ENCODE results near the gene ZNF93.
"Not testable (repeated sequence)": the region's sequence is repeated elsewhere in the genome, so short reads cannot be mapped to it uniquely, and the experiment has no call there.

The ZNF93 gene

DNA sequence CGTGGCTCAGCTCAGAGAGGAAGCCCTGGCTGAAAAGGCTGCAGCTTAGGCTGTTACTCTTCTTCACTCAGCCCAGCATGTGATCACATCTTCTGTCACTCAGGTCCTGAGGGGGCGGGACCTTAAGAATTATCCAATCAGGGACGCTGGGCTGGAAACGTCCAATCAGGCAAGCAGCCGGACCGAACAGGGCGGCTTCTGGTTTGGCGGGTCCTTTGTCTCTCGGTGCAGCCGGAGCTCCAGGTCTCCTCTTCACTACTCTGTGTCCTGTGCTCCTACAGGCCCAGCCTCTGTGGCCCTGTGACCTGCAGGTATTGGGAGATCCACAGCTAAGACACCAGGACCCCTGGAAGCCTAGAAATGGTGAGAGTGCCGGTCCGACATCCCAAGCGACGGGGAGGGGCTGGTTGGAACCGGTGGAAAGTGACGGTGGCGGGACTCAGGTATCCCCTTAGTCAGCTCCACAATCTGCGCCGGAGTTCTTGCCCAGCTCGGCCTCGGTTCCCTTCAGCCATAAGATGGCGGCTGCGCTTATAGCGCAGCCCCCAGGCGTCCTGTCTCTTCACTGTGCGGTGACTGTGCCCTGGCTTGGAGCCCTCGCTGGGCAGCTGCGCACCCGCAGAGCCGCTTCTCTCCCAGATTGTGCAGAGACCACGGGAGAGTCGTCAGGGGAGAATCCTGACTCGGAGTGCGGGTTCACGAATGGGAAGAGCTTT lies at the start of gene ZNF93:
Gene ZNF93, plus strand, starts transcription at position 218 of the 716 bp plus-strand sequence. Its CDS starts 143 bp downstream, at position 361.
- in situ Hi-C loops (cut with MboI; ENCODE audit: low sequenced_read_pairs) = no loop called here

GRCh38 chr19:19851740-19852139 lies 49.0 kb upstream of the ZNF93 start:
- H3K4me1 ChIP-seq; in situ Hi-C loops (cut with MboI; ENCODE audit: low sequenced_read_pairs); DNase-seq (ENCODE audit: low spot score in 2 of 2); H3K4me3 ChIP-seq; H3K9me3 ChIP-seq; H3K27me3 ChIP-seq (ENCODE audit: low read depth); H3K36me3 ChIP-seq (replicated peaks): not testable (repeated sequence)

More for the DNA sequence above, at the start of gene ZNF93:
- no peak within 1 kb of the TSS for H3K4me3 ChIP-seq
- H3K4me1 ChIP-seq = no peaks in the 10 kb centered on the region
- DNase-seq (ENCODE audit: low spot score in 2 of 2) = no peak
- no peaks in the 10 kb centered on the region for H3K9me3 ChIP-seq
- no peaks in the 10 kb centered on the region for H3K27me3 ChIP-seq (ENCODE audit: low read depth)
- H3K36me3 ChIP-seq (replicated peaks) = no peaks in the 10 kb centered on the region

DNA sequence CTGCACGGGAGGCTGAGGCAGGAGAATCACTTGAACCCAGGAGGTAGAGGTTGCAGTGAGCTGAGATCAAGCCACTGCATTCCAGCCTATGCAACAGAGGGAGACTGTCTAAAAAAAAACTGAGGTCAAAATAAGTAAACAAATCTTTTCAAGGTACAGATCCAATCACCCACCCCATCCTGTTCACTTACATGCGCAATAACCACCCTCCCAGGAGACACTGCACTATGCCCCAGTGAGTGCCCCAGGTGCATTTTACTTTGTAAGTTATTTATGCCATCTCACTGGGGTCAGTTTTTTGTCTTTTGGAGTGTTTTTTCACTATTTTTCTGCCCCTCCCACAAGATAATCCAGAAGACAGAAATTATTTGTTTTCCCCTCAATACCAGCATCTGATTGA lies 42.0 kb upstream of the ZNF93 start:
- no peak overlapping the region for H3K4me3 ChIP-seq
- no peaks in the 10 kb centered on the region for H3K27me3 ChIP-seq (ENCODE audit: low read depth)
- no peaks in the 10 kb centered on the region for H3K4me1 ChIP-seq
- in situ Hi-C loops (cut with MboI; ENCODE audit: low sequenced_read_pairs) = no loop called here
- no peak for DNase-seq (ENCODE audit: low spot score in 2 of 2)
- H3K9me3 ChIP-seq = no peaks in the 10 kb centered on the region
- H3K36me3 ChIP-seq (replicated peaks) = no peaks in the 10 kb centered on the region

DNA sequence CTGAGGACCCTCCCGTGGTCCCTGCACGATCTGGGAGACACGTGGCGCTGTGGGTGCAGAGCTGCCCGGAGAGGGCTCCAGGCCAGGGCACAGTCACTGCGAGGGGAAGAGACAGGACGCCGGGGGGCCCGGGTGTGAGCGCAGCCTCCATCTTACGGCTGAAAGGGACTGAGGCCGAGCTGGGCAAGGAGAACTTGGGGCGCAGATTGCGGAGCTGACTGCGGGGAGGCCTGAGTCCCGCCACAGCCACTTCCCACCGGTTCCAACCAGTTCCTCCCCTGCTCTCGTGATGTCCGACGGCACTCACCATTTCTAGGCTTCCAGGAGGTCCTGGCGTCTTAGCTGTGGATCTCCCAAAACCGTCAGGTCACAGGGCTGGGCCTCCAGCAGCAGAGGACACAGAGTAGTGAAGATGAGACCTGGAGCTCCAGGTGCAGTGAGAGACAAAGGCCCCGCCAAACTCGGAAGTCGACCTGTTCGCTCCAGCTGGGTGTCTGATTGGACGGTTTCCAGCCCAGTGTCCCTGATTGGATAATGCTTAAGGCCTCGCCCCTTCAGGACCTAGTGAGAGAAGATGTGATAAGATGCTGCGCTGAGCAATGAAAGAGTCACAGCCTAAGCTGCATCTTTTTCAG lies 39.9 kb upstream of the ZNF93 start:
- Histone ChIP-seq H3K27me3 (ENCODE audit: low read depth) (no peaks in the 10 kb centered on the region), H3K4me1 (no peaks in the 10 kb centered on the region), H3K36me3 (replicated peaks) (no peaks in the 10 kb centered on the region), H3K9me3 (peaks cover 3% of the 10 kb centered on the region; the same call in 1 of the 2 replicates), H3K4me3 (no peak overlapping the region)
- in situ Hi-C loops (cut with MboI; ENCODE audit: low sequenced_read_pairs) = no loop called here
- no peak for DNase-seq (ENCODE audit: low spot score in 2 of 2)

- no peak within 1 kb of the TSS for H3K4me3 ChIP-seq
- H3K4me1 ChIP-seq = no peaks in the 10 kb centered on the region
- no peaks in the 10 kb centered on the region for H3K27me3 ChIP-seq (ENCODE audit: low read depth)
- H3K36me3 ChIP-seq (replicated peaks) = no peaks in the 10 kb centered on the region
- DNase-seq (ENCODE audit: low spot score in 2 of 2) = no peak
- in situ Hi-C loops (cut with MboI; ENCODE audit: low sequenced_read_pairs) = no loop called here
- H3K9me3 ChIP-seq = peaks cover 3% of the 10 kb centered on the region; the same call in 1 of the 2 replicates
Measured at GRCh38 chr19:19865750-19866610, 34.8 kb upstream of the ZNF93 start, which contains the start of gene ZNF253. ZNF253 (plus strand) TSS chr19:19865882; CDS start chr19:19865997, 115 bp downstream.

GRCh38 chr19:19866611-19867248 lies 34.0 kb upstream of the ZNF93 start:
- no peaks in the 10 kb centered on the region for H3K36me3 ChIP-seq (replicated peaks)
- in situ Hi-C loops (cut with MboI; ENCODE audit: low sequenced_read_pairs) = no loop called here
- H3K4me3 ChIP-seq = no peak overlapping the region
- no peaks in the 10 kb centered on the region for H3K4me1 ChIP-seq
- DNase-seq (ENCODE audit: low spot score in 2 of 2) = no peak
- H3K9me3 ChIP-seq = peaks cover 3% of the 10 kb centered on the region; the same call in 1 of the 2 replicates
- no peaks in the 10 kb centered on the region for H3K27me3 ChIP-seq (ENCODE audit: low read depth)

- DNase-seq (ENCODE audit: low spot score in 2 of 2); H3K27me3 ChIP-seq (ENCODE audit: low read depth); H3K4me1 ChIP-seq; H3K36me3 ChIP-seq (replicated peaks); H3K4me3 ChIP-seq; in situ Hi-C loops (cut with MboI; ENCODE audit: low sequenced_read_pairs); H3K9me3 ChIP-seq: not testable (repeated sequence)
Measured at GRCh38 chr19:19870086-19870485, 30.7 kb upstream of the ZNF93 start.

DNA sequence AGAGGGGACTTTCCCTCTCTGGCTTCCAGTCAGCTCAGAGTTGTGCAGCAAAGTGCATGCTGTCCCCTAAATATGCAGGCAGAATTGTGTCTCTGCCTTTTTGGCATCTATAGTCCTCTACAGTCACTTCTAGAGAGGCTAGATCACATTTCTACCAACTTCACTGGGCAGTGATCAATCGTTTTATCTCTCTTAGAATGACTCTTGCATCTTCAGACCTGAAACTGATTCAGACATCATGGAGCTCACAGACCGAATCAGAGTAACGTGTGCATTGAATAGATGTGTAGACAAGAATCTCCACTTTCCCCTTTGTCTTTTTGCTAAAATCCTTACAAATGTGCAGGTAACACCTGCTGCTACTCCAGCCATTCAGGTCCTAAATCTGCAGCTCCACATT lies 28.8 kb upstream of the ZNF93 start:
- in situ Hi-C loops (cut with MboI; ENCODE audit: low sequenced_read_pairs) = no loop called here
- no peaks in the 10 kb centered on the region for H3K27me3 ChIP-seq (ENCODE audit: low read depth)
- no peak for DNase-seq (ENCODE audit: low spot score in 2 of 2)
- no peaks in the 10 kb centered on the region for H3K4me1 ChIP-seq
- no peak overlapping the region for H3K4me3 ChIP-seq
- H3K36me3 ChIP-seq (replicated peaks) = no peaks in the 10 kb centered on the region
- H3K9me3 ChIP-seq = peaks cover 2% of the 10 kb centered on the region; the same call in 1 of the 2 replicates

DNA sequence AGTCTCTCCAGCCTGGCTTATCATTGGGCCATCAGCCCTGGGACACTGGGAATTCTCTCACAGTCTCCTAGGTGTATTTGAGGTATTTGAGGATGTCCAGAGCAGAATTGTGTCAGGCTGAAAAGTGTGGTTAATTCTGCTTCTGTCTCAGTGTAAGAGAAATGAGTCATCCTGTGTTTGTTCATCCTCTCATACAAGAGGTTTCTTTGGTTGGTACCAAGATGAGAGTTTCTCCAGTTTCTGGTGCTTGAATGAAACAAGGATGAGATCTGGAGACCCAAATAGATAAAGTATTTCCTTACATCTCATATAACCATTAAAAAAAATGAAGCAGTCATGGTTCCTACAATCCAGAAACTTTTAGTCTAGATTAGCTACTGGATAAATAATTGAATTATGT lies 27.4 kb upstream of the ZNF93 start:
- Histone ChIP-seq H3K9me3 (peaks cover 2% of the 10 kb centered on the region; the same call in 1 of the 2 replicates), H3K4me1 (no peaks in the 10 kb centered on the region), H3K4me3 (no peak overlapping the region), H3K36me3 (replicated peaks) (no peaks in the 10 kb centered on the region), H3K27me3 (ENCODE audit: low read depth) (no peaks in the 10 kb centered on the region)
- DNase-seq (ENCODE audit: low spot score in 2 of 2) = no peak
- in situ Hi-C loops (cut with MboI; ENCODE audit: low sequenced_read_pairs) = no loop called here

- no peak for DNase-seq (ENCODE audit: low spot score in 2 of 2)
- H3K4me3 ChIP-seq = no peak overlapping the region
- no peaks in the 10 kb centered on the region for H3K36me3 ChIP-seq (replicated peaks)
- in situ Hi-C loops (cut with MboI; ENCODE audit: low sequenced_read_pairs) = no loop called here
- H3K4me1 ChIP-seq = no peaks in the 10 kb centered on the region
- H3K9me3 ChIP-seq = peaks cover 2% of the 10 kb centered on the region; the same call in 1 of the 2 replicates
- H3K27me3 ChIP-seq (ENCODE audit: low read depth) = no peaks in the 10 kb centered on the region
Measured at GRCh38 chr19:19877724-19878123, 23.0 kb upstream of the ZNF93 start.

DNA sequence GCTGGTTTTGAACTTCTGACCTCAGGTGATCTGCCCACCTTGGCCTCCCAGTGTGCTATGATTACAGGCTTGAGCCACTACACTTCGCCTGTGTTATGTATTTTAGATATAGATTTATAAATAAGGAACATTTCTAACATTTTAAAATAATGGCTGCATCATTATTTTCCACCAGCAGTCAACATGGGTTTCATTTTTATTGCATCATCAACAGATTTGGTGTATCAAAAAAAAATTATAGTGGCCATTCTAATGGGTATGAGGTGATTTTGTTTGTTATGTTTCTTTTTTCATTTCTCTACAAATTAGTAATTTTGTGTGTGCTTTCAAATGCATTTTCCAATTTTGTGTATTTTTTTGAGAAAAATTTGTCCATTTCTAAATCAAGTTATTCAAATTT lies 16.2 kb upstream of the ZNF93 start:
- Histone ChIP-seq H3K27me3 (ENCODE audit: low read depth) (no peaks in the 10 kb centered on the region), H3K4me1 (no peaks in the 10 kb centered on the region), H3K4me3 (no peak overlapping the region), H3K9me3 (no peaks in the 10 kb centered on the region), H3K36me3 (replicated peaks) (no peaks in the 10 kb centered on the region)
- in situ Hi-C loops (cut with MboI; ENCODE audit: low sequenced_read_pairs) = no loop called here
- DNase-seq (ENCODE audit: low spot score in 2 of 2) = no peak

- H3K4me1 ChIP-seq; DNase-seq (ENCODE audit: low spot score in 2 of 2); H3K36me3 ChIP-seq (replicated peaks); H3K9me3 ChIP-seq; H3K4me3 ChIP-seq; in situ Hi-C loops (cut with MboI; ENCODE audit: low sequenced_read_pairs); H3K27me3 ChIP-seq (ENCODE audit: low read depth): not testable (repeated sequence)
Measured at GRCh38 chr19:19892055-19892941, 8.4 kb upstream of the ZNF93 start.
